ENCODE data around the gene ATP6V1G1.

DNA sequence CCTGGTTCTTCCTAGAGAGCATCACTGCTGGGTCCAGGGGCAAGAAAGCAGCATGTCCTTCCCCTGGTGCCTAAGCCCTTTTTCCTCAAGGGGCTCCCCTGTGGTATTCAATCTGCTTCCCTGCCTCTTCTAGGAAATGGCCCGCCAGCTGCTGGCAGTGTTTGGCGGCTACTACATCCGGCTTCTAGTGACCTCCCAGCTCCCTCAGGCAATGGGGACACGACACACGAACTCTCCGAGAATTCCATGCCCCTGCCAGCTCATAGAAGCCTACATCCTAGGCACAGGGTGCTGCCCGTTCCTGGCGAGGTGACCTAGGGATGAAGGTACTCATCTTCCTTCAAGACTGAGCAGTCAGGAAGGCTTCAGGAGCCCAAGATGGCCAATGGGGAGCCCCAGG is 55.4 kb downstream of the ATP6V1G1 start:
- no peak for TF ChIP-seq CTCF (IDR thresholded peaks at IDR 0.05)
- TF ChIP-seq EP300 (IDR thresholded peaks at IDR 0.05): no peak
- TF ChIP-seq POLR2A (IDR thresholded peaks at IDR 0.05): no peak
- no peak for TF ChIP-seq POLR2AphosphoS5 (IDR thresholded peaks at IDR 0.05)

All from gastroesophageal sphincter (tissue), 3 donors.